Colon (tissue), 2 donors: ENCODE data around the gene GPR52.

Experiments used
- FAIRE-seq: peaks from 2 replicates; lab custom pipeline; 2012; peaks lifted over from hg19 to GRCh38; lab: Jason Lieb, UNC
- donor health status: control.
- donor health status: control.

Gene GPR52

DNA sequence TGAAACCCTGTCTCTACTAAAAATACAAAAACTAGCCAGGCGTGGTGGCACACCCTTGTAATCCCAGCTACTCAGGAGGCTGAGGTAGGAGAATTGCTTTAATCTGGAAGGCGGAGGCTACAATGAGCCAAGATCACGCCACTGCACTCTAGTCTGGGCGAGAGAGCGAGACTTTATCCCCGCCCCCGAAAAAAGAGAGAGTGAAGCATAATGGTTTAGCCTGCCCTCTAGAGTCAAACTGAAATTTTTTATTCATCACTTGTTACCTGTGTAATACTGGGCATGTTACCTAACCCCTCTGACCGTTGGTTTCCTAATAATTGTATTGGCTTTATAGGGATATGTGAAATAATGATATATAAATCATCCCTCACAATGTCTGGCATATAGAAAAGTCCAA lies 18.8 kb downstream of the GPR52 start:
- FAIRE-seq = no peak

GRCh38 chr1:174469052-174469451 lies 21.3 kb downstream of the GPR52 start:
- FAIRE-seq = no peak

- FAIRE-seq = no peak
Measured at GRCh38 chr1:174469687-174470086, 21.9 kb downstream of the GPR52 start.

- FAIRE-seq = no peak
Measured at GRCh38 chr1:174479281-174479680, 31.5 kb downstream of the GPR52 start.

- no peak for FAIRE-seq
Measured at GRCh38 chr1:174480324-174480723, 32.6 kb downstream of the GPR52 start.

DNA sequence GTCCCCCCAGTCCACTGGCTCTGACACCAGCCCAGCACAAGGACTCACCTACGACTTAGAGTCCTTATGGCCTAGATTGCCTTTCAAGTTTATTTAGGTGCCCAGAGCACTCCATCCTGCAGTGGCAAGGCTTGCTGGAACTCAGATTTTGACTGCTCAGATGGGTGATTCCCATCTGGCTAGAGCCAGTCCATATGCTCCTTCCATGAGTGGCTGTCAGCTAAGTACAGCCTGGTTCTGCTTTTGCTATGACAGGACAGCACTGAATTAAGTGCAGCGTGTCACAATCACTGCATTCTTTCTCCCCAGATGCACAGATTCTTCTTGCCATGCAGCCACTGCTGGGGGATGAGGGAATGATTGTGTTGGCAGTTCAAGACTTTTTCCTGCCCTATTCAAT lies 43.8 kb downstream of the GPR52 start:
- FAIRE-seq = no peak

DNA sequence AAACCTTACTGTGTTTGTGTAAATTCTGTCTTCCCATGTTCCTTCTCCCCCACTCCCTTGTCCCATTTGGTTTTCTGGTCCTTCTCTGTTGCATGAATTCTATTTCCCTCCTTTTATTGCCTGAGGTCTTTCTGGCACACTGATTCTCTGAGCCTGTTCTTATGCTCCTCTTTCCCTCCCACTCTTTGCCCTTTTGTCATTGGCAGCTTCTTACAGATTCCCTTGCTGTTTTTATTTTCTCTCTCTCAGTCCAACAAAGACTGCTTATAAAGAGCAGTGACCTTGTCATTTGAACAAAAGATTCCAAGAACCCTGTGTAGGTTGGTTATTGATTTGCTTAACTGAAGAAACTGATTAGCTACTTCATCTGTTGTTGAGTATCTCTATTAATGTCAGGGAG lies 49.7 kb downstream of the GPR52 start:
- no peak for FAIRE-seq
